ENCODE measurements around the gene PIGW. TPM values are rescaled to one million over a fixed set of nuclear protein-coding genes. Genes with fewer than 3 reads are reported as not detected.

The PIGW gene
- total and polyA plus RNA-seq, 2 donors from 2014 or later, result 4.7 to 11.1 TPM

- TF ChIP-seq CTCF (IDR thresholded peaks at IDR 0.05; ENCODE audit: borderline replicate concordance, extremely low read depth, insufficient read depth), result no peak
- DNase-seq (no peak), FAIRE-seq (no peak)
- Histone ChIP-seq H3K9ac (ENCODE audit: low read length in 3 of 3) (no peak overlapping the region), H3K9me3 (ENCODE audit: control insufficient read depth in 2 of 3, insufficient read depth in 1 of 3, low read length in 3 of 3) (no peaks in the 10 kb centered on the region), H3K4me3 (ENCODE audit: low read length in 3 of 3) (no peak overlapping the region), H3K36me3 (ENCODE audit: control insufficient read depth in 2 of 3, insufficient read depth in 3 of 3, low read length in 3 of 3) (peaks cover 0 to 27% (median 24%) of the 10 kb centered on the region in 3 donors), H3K27me3 (ENCODE audit: control insufficient read depth, insufficient read depth, low read length) (no peaks in the 10 kb centered on the region), H3K4me1 (ENCODE audit: control insufficient read depth in 2 of 3, insufficient read depth in 2 of 3, low read depth in 1 of 3, low read length in 3 of 3) (no peaks in the 10 kb centered on the region), H3K27ac (ENCODE audit: low read depth in 2 of 2, low read length in 2 of 2) (no peak overlapping the region)
- intact Hi-C loops (cut with DNase I), result no loop called here
These were observed 10.3 kb upstream of the PIGW start for GRCh38 chr17:36524428-36524876.

DNA sequence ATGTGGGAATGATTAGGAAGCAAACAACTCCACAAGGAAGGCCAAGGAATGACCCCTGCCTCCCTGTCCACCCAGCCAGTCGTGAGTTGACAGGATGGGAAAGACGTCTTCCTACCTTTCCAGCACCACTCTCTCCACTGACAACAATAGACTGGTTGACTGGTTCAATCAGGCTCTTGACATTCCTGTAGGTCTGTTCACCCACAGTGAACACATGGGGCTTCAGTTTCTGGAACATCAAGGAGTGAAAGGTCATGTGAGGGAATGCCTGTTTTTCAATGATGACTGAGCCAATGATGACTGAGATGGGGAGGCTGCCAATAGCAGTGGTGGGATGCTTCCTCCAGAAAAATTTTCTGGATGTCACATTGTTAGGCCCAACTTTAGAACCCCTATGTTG lies 9.7 kb upstream of the PIGW start:
- H3K9me3 ChIP-seq (ENCODE audit: control insufficient read depth in 2 of 3, insufficient read depth in 1 of 3, low read length in 3 of 3), result no peaks in the 10 kb centered on the region
- FAIRE-seq (no peak), DNase-seq (no peak)
- H3K4me1 ChIP-seq (ENCODE audit: control insufficient read depth in 2 of 3, insufficient read depth in 2 of 3, low read depth in 1 of 3, low read length in 3 of 3), result no peaks in the 10 kb centered on the region
- H3K27ac ChIP-seq (ENCODE audit: low read depth in 2 of 2, low read length in 2 of 2), result no peak overlapping the region
- peaks cover 0 to 34% (median 27%) of the 10 kb centered on the region in 3 donors for H3K36me3 ChIP-seq (ENCODE audit: control insufficient read depth in 2 of 3, insufficient read depth in 3 of 3, low read length in 3 of 3)
- H3K27me3 ChIP-seq (ENCODE audit: control insufficient read depth, insufficient read depth, low read length), result no peaks in the 10 kb centered on the region
- TF ChIP-seq CTCF (IDR thresholded peaks at IDR 0.05; ENCODE audit: borderline replicate concordance, extremely low read depth, insufficient read depth), result no peak
- H3K9ac ChIP-seq (ENCODE audit: low read length in 3 of 3), result no peak overlapping the region
- intact Hi-C loops (cut with DNase I), result no loop called here
- no peak overlapping the region for H3K4me3 ChIP-seq (ENCODE audit: low read length in 3 of 3)

DNA sequence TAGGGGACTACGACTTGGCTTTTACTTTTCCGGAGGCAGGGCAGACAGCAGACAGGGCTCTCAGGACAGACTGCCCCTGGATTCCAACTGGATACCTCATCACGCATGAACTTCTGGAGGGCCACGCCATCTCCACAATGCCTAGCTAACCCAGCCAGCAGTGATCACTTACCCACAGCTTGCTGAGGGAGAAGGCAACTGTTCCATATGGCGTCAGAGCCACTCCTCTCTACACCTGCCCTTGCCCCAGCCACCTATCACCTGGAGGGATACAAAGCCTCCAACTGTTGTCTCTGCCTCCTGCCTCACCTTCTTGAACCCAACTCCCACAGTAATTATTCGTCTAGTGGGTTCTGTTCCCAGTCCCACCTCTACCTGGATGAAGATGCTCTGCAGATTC lies 8.9 kb upstream of the PIGW start:
- H3K27ac ChIP-seq (ENCODE audit: low read depth in 2 of 2, low read length in 2 of 2), result no peak overlapping the region
- no peak overlapping the region for H3K9ac ChIP-seq (ENCODE audit: low read length in 3 of 3)
- no peaks in the 10 kb centered on the region for H3K27me3 ChIP-seq (ENCODE audit: control insufficient read depth, insufficient read depth, low read length)
- no peak for TF ChIP-seq CTCF (IDR thresholded peaks at IDR 0.05; ENCODE audit: borderline replicate concordance, extremely low read depth, insufficient read depth)
- DNase-seq (no peak), FAIRE-seq (no peak)
- no peak overlapping the region for H3K4me3 ChIP-seq (ENCODE audit: low read length in 3 of 3)
- no peaks in the 10 kb centered on the region for H3K4me1 ChIP-seq (ENCODE audit: control insufficient read depth in 2 of 3, insufficient read depth in 2 of 3, low read depth in 1 of 3, low read length in 3 of 3)
- peaks cover 0 to 34% (median 27%) of the 10 kb centered on the region in 3 donors for H3K36me3 ChIP-seq (ENCODE audit: control insufficient read depth in 2 of 3, insufficient read depth in 3 of 3, low read length in 3 of 3)
- H3K9me3 ChIP-seq (ENCODE audit: control insufficient read depth in 2 of 3, insufficient read depth in 1 of 3, low read length in 3 of 3), result no peaks in the 10 kb centered on the region
- intact Hi-C loops (cut with DNase I), result no loop called here

DNA sequence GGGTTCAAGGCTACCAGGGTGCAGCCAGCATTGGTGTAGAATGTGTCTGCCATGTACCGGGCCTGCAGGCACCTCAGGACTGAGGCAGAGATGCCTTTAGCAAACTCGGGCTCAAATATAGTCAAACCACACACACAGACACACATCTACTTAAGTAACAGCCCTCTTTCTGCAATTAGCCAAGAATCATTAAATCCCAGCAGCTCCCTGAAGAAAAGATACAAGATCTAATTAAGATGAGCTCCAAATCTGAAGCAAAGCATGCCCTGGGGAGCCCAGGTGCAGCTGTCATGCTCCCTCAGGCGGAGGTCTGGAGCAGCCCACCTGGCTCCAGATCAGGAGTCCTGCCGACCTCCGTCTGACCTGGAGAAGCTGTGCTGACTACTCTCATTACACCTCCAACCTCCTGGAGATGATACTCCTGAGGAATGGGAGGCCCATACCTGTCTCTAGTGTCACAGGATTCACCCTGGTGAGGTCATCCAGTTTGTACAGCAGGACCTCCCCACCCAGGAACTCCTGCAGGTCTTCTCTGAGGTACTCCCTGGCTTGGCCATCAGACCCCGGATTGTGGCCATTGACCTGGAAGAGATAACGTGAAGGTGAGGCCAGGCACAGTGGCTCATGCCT lies 7.1 kb upstream of the PIGW start:
- Histone ChIP-seq H3K9me3 (ENCODE audit: control insufficient read depth in 2 of 3, insufficient read depth in 1 of 3, low read length in 3 of 3) (no peaks in the 10 kb centered on the region), H3K4me1 (ENCODE audit: control insufficient read depth in 2 of 3, insufficient read depth in 2 of 3, low read depth in 1 of 3, low read length in 3 of 3) (no peaks in the 10 kb centered on the region), H3K4me3 (ENCODE audit: low read length in 3 of 3) (no peak overlapping the region), H3K27ac (ENCODE audit: low read depth in 2 of 2, low read length in 2 of 2) (no peak overlapping the region), H3K9ac (ENCODE audit: low read length in 3 of 3) (no peak overlapping the region), H3K36me3 (ENCODE audit: control insufficient read depth in 2 of 3, insufficient read depth in 3 of 3, low read length in 3 of 3) (peaks cover 0 to 39% (median 31%) of the 10 kb centered on the region in 3 donors), H3K27me3 (ENCODE audit: control insufficient read depth, insufficient read depth, low read length) (no peaks in the 10 kb centered on the region)
- intact Hi-C loops (cut with DNase I), result no loop called here
- DNase-seq (no peak), FAIRE-seq (no peak)
- TF ChIP-seq CTCF (IDR thresholded peaks at IDR 0.05; ENCODE audit: borderline replicate concordance, extremely low read depth, insufficient read depth), result no peak
